OCI-LY1 (cell line): ENCODE data around the gene GAL3ST1.
A peak's percentile ranks its signal among the peaks of the same experiment; 100 is the strongest.

ENCODE experiments used
- H2AFZ ChIP-seq: fragments of 200-600 bp; sonication (generic), shearing (Covaris generic); 2 replicates; pipeline ENCODE4 v1.6.0; 2014; ENCODE audit warnings: antibody characterized with exemption, mild to moderate bottlenecking, low read length
- H3F3A ChIP-seq: fragments of 200-600 bp; sonication (generic), shearing (Covaris generic); 2 replicates; pipeline ENCODE4 v1.6.0; 2014; ENCODE audit warnings: mild to moderate bottlenecking, antibody characterized with exemption, low read length, moderate library complexity; ENCODE audit not compliant: insufficient read depth
- H3K27ac ChIP-seq: fragments of 200-600 bp; sonication (generic); 2 replicates; pipeline ENCODE4 v1.5.1; 2014; ENCODE audit warnings: low read length, mixed run types, mild to moderate bottlenecking, low read depth; ENCODE audit not compliant: poor library complexity, severe bottlenecking
- H3K27me3 ChIP-seq: fragments of 200-600 bp; sonication (generic); 2 replicates; pipeline ENCODE4 v1.6.0; 2014; ENCODE audit warnings: antibody characterized with exemption, mild to moderate bottlenecking, low read length, moderate library complexity; ENCODE audit not compliant: insufficient read depth
- H3K36me3 ChIP-seq: fragments of 200-600 bp; sonication (generic); 2 replicates; pipeline ENCODE4 v1.6.1; 2014; ENCODE audit warnings: mild to moderate bottlenecking, antibody characterized with exemption, low read length, moderate library complexity, mixed read lengths; ENCODE audit not compliant: insufficient read depth
- H3K4me1 ChIP-seq: fragments of 200-600 bp; sonication (generic); 2 replicates; pipeline ENCODE4 v1.5.1; 2014; ENCODE audit warnings: mild to moderate bottlenecking, low read length, moderate library complexity; ENCODE audit not compliant: insufficient read depth, severe bottlenecking
- H3K4me2 ChIP-seq: fragments of 200-600 bp; sonication (generic), shearing (Covaris generic); 2 replicates; pipeline ENCODE4 v1.6.1; 2014; ENCODE audit warnings: low read length
- H3K4me3 ChIP-seq: fragments of 200-600 bp; sonication (generic); 2 replicates; pipeline ENCODE4 v1.5.1; 2014; ENCODE audit warnings: low read length, low read depth, mild to moderate bottlenecking, mixed read lengths; ENCODE audit not compliant: poor library complexity, severe bottlenecking
- H3K79me2 ChIP-seq: fragments of 200-600 bp; shearing (Covaris generic); 2 replicates; pipeline ENCODE4 v1.6.1; 2016; ENCODE audit warnings: mixed run types, low read length, mixed read lengths; ENCODE audit not compliant: insufficient read depth
- H3K9ac ChIP-seq: fragments of 200-600 bp; sonication (generic), shearing (Covaris generic); 2 replicates; pipeline ENCODE4 v1.6.1; 2014; ENCODE audit warnings: mild to moderate bottlenecking, low read length, mixed read lengths
- H3K9me2 ChIP-seq: fragments of 200-600 bp; sonication (generic), shearing (Covaris generic); 2 replicates; pipeline ENCODE4 v1.6.1; 2014; ENCODE audit warnings: low read depth, mild to moderate bottlenecking, low read length, mixed read lengths
- H3K9me3 ChIP-seq: fragments of 200-600 bp; shearing (Covaris generic); 2 replicates; pipeline ENCODE4 v1.6.1; 2014; ENCODE audit warnings: low read length, mixed read lengths
- H4K20me1 ChIP-seq: fragments of 200-600 bp; sonication (generic), shearing (Covaris generic); 2 replicates; pipeline ENCODE4 v1.6.0; 2016; ENCODE audit warnings: mild to moderate bottlenecking, low read length; ENCODE audit not compliant: insufficient read depth
- EZH2 ChIP-seq: fragments of 200-600 bp; sonication (generic), shearing (Covaris generic); IDR thresholded peaks from 2 replicates; pipeline ENCODE4 v1.8.0; 2017; ENCODE audit warnings: borderline replicate concordance, mixed run types, mild to moderate bottlenecking, antibody characterized with exemption, low read length, moderate library complexity, mixed read lengths
- TF ChIP-seq, protein P1 (sequence below): fragments of 200-600 bp; sonication (generic), shearing (Covaris generic); IDR thresholded peaks from 2 replicates; pipeline ENCODE4 v1.5.1; 2017; ENCODE audit warnings: mild to moderate bottlenecking, antibody characterized with exemption, low read length, moderate library complexity, mixed read lengths

Gene GAL3ST1

GRCh38 chr22:30606455-30607299 lies 32.2 kb upstream of the GAL3ST1 start, which contains the start of gene TCN2:
Gene TCN2, plus strand, starts transcription at chr22:30607174. Its CDS starts 158 bp downstream, at chr22:30607332.
- Histone ChIP-seq H3K4me3 (peak within 1 kb of the TSS; percentile 53), H3K4me1 (peaks cover 21% of the 10 kb centered on the region), H4K20me1 (no peaks in the 10 kb centered on the region), H3K27ac (no peak within 1 kb of the TSS), H3K4me2 (peak within 1 kb of the TSS; percentile 64), H3K79me2 (no peaks in the 10 kb centered on the region), H3K36me3 (no peaks in the 10 kb centered on the region), H3K9me2 (no peaks in the 10 kb centered on the region), H3F3A (no peaks in the 10 kb centered on the region), H2AFZ (0 out of 2 replicates have a peak within 1 kb of the TSS, but pooled peaks have one; percentile 2), H3K27me3 (no peaks in the 10 kb centered on the region; the same call in 1 of the 2 replicates), H3K9me3 (no peaks in the 10 kb centered on the region), H3K9ac (no peak within 1 kb of the TSS; the same call in 1 of the 2 replicates)
- TF ChIP-seq EZH2 = no peak
- TF ChIP-seq, protein P1, sequence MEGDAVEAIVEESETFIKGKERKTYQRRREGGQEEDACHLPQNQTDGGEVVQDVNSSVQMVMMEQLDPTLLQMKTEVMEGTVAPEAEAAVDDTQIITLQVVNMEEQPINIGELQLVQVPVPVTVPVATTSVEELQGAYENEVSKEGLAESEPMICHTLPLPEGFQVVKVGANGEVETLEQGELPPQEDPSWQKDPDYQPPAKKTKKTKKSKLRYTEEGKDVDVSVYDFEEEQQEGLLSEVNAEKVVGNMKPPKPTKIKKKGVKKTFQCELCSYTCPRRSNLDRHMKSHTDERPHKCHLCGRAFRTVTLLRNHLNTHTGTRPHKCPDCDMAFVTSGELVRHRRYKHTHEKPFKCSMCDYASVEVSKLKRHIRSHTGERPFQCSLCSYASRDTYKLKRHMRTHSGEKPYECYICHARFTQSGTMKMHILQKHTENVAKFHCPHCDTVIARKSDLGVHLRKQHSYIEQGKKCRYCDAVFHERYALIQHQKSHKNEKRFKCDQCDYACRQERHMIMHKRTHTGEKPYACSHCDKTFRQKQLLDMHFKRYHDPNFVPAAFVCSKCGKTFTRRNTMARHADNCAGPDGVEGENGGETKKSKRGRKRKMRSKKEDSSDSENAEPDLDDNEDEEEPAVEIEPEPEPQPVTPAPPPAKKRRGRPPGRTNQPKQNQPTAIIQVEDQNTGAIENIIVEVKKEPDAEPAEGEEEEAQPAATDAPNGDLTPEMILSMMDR = no peak

DNA sequence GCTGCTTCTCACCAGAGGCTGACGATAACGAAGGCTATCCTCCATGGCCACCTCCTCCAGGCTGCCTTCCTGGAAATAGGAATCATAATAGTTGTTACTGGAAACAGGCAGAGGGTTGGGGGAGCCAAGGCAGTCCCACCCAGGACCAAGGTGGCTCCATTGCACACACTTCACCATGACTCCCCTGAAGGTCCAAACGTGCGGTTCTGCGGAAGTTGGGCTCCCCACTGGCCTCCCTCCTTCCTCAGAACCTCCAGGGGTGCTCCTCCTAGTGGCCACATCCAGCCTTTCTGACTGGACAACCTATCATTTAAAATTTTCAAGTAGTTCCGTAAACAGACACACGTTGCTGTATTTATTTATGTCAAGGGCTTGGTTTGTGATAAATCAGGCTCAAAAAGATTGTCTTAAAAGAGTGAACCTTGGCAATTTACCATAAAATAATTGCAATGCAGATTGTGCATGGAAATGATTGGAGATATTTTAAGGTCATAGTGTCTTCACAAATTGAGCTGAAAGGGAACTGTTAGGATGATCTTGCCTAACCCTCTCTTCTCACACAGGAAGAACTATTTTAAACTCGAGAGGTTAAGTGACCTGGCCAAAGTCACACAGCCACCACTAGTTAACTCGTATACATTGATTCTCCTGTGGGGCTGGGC lies 31.1 kb upstream of the GAL3ST1 start:
- Histone ChIP-seq H3K4me1 (peaks cover 21% of the 10 kb centered on the region), H4K20me1 (no peaks in the 10 kb centered on the region), H3K79me2 (no peaks in the 10 kb centered on the region), H3K4me3 (no peak overlapping the region), H3K27me3 (no peaks in the 10 kb centered on the region; the same call in 1 of the 2 replicates), H3K4me2 (peak overlapping the region; percentile 22; the same call in 1 of the 2 replicates), H3K27ac (no peak overlapping the region), H3K9me3 (no peaks in the 10 kb centered on the region), H3K9ac (no peak overlapping the region; the same call in 1 of the 2 replicates), H3K36me3 (no peaks in the 10 kb centered on the region), H2AFZ (0 out of 2 replicates have a peak overlapping the region, but pooled peaks have one; percentile 14), H3K9me2 (no peaks in the 10 kb centered on the region), H3F3A (no peaks in the 10 kb centered on the region)
- TF ChIP-seq EZH2 = no peak
- TF ChIP-seq, protein P1 = peak; percentile 79

GRCh38 chr22:30604723-30605122 lies 30.3 kb upstream of the GAL3ST1 start:
- Histone ChIP-seq H3K9ac (no peak overlapping the region), H2AFZ (no peak overlapping the region), H3K9me3 (no peaks in the 10 kb centered on the region), H3K27ac (no peak overlapping the region), H4K20me1 (no peaks in the 10 kb centered on the region), H3K4me3 (no peak overlapping the region), H3K4me2 (no peak overlapping the region), H3K4me1 (peaks cover 21% of the 10 kb centered on the region), H3K27me3 (no peaks in the 10 kb centered on the region; the same call in 1 of the 2 replicates), H3F3A (no peaks in the 10 kb centered on the region), H3K36me3 (no peaks in the 10 kb centered on the region), H3K79me2 (no peaks in the 10 kb centered on the region), H3K9me2 (no peaks in the 10 kb centered on the region)
- TF ChIP-seq, protein P1 = no peak
- no peak for TF ChIP-seq EZH2
